Measurements from ENCODE around the gene BCL7B.

DNA sequence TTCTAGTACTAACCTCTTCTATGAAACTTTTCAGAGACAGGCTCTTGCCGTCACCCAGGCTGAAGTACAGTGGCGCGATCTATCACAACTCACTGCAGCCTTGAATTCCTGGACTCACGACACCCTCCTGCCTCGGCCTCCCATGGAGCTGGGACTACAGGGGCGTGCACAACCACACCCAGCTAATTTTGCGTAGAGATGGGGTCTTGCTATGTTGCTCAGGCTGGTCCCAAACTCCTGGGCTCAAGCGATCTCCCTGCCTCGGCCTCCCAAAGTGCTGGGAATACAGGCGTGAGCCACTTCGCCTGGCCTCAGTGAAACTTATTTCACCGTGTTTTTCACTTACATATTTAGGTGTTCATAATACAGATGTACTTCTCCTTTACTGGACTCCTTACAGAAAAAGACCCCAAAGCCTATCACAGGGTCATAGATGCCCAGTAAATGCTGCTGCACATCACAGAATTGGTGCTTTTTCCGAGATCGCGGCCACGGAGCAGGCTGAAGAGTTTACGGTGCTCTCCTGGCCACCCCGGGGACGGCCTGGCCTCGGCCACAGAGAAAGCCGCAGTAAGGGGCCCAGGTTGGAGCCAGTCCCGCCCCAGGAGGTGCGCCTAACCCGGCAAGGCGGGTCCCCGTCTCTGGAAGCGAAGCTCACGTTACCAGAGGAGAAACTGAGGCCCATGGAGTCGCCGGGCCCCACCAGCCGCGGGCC lies 20.3 kb upstream of the BCL7B start:
- no peak for TF ChIP-seq CTCF (tag by site-specific recombination; IDR thresholded peaks at IDR 0.05)
- TF ChIP-seq ZNF473 (tag by site-specific recombination; IDR thresholded peaks at IDR 0.05): no peak
- no peak for TF ChIP-seq PRDM1 (tag by site-specific recombination; IDR thresholded peaks at IDR 0.05)
- no peak for TF ChIP-seq ZNF274 (IDR thresholded peaks at IDR 0.05; ENCODE audit: low read length)
- no peak for TF ChIP-seq ZNF274 (tag by site-specific recombination; IDR thresholded peaks at IDR 0.05; ENCODE audit: borderline replicate concordance)
- no peak for TF ChIP-seq KLF7 (tag by site-specific recombination; IDR thresholded peaks at IDR 0.05; ENCODE audit: borderline replicate concordance)
- no peak for TF ChIP-seq ZNF404 (tag by site-specific recombination; IDR thresholded peaks at IDR 0.05)
